HepG2 (cell line): ENCODE data around the gene RABL6. TPM values are rescaled to one million over a fixed set of nuclear protein-coding genes. Genes with fewer than 3 reads are reported as not detected.

Source experiments
- ATAC-seq: fragments of 200-7000 bp; cut with Tn5 transposase; 3 replicates; pipeline ENCODE4 v1.9.1; 2020; ENCODE audit warnings: mild to moderate bottlenecking, moderate library complexity
- BruUV-seq: library from RNA; stranded (reverse); fragments of 400-500 nt; replicated peaks from 2 replicates; lab custom pipeline; 2021; lab: Mats Ljungman, UMichigan
- CTCF ChIA-PET: fragments of 300-600 bp; formaldehyde crosslinking; extraction: SDS; loops from one replicate; lab custom pipeline; 2021; ENCODE audit warnings: low total read pairs, inconsistent platforms, low intra/inter-chr PET ratio; lab: Yijun Ruan, JAX
- POLR2A ChIA-PET: fragments of 350-600 bp; sonication (Branson Sonifier 250); formaldehyde crosslinking; loops from one replicate; lab custom pipeline; 2020; ENCODE audit warnings: antibody characterized with exemption, inconsistent platforms; lab: Yijun Ruan, JAX
- DNase-seq: peaks from one replicate; pipeline ENCODE4 v3.0.0-alpha.2; 2015; ENCODE audit warnings: low spot score
- FAIRE-seq: peaks from 3 replicates; lab custom pipeline; 2011; peaks lifted over from hg19 to GRCh38; lab: Jason Lieb, UNC
- H2AFZ ChIP-seq: one replicate; pipeline ENCODE4 v1.6.1; 2011; ENCODE audit warnings: low read length, inconsistent platforms
- H3K27ac ChIP-seq: fragments of 300-600 bp; 3 replicates; pipeline ENCODE4 v1.8.0; 2011; ENCODE audit warnings: mixed run types, mild to moderate bottlenecking, mixed read lengths, low read length, inconsistent platforms; ENCODE audit not compliant: insufficient read depth; ENCODE audit errors: extremely low read length
- H3K27me3 ChIP-seq, 2 experiments: fragments of 200-600 bp in 1 of 2; 2 replicates in 1 of 2; 3 replicates in 1 of 2; pipeline versions ENCODE4 v1.6.0 to v1.8.0; 2011; ENCODE audit warnings: low read length in 2 of 2, mild to moderate bottlenecking in 2 of 2, moderate library complexity in 2 of 2, inconsistent platforms in 1 of 2; ENCODE audit not compliant: insufficient read depth in 2 of 2, control insufficient read depth in 1 of 2
- H3K36me3 ChIP-seq, 2 experiments: fragments of 200-600 bp in 1 of 2; replicated peaks in 1 of 2; 2 replicates in 1 of 2; 3 replicates in 1 of 2; pipeline versions ENCODE4 v1.5.1 to v1.8.0; 2011; ENCODE audit warnings: low read length in 2 of 2, inconsistent platforms in 1 of 2; ENCODE audit not compliant: insufficient read depth in 2 of 2, control insufficient read depth in 1 of 2
- H3K4me1 ChIP-seq: 2 replicates; pipeline ENCODE4 v1.5.1; 2012; ENCODE audit warnings: low read length, inconsistent platforms; ENCODE audit not compliant: insufficient read depth
- H3K4me2 ChIP-seq: 2 replicates; pipeline ENCODE4 v1.6.0; 2011; ENCODE audit warnings: low read depth, low read length, inconsistent platforms
- H3K4me3 ChIP-seq, 3 experiments: fragments of 200-600 bp in 1 of 3; sonication (generic), shearing (Covaris generic) in 1 of 3; replicated peaks in 1 of 3; 2 replicates each; pipeline ENCODE4 v1.5.1; 2011 to 2016; ENCODE audit warnings: low read length in 3 of 3, inconsistent platforms in 2 of 3, low read depth in 2 of 3, mild to moderate bottlenecking in 2 of 3, control low read depth in 1 of 3, mixed read lengths in 1 of 3; ENCODE audit not compliant: insufficient read depth in 1 of 3
- H3K79me2 ChIP-seq: one replicate; pipeline ENCODE4 v1.6.1; 2011; ENCODE audit warnings: low read length, inconsistent platforms; ENCODE audit not compliant: insufficient read depth
- H3K9ac ChIP-seq: 2 replicates; pipeline ENCODE4 v1.6.0; 2011; ENCODE audit warnings: mild to moderate bottlenecking, low read depth, low read length, inconsistent platforms; ENCODE audit not compliant: insufficient read depth
- H3K9me3 ChIP-seq: 2 replicates; pipeline ENCODE4 v1.5.1; 2012; ENCODE audit warnings: mild to moderate bottlenecking, low read length
- H4K20me1 ChIP-seq: 2 replicates; pipeline ENCODE4 v1.6.0; 2011; ENCODE audit warnings: inconsistent platforms, mild to moderate bottlenecking, low read length, moderate library complexity; ENCODE audit not compliant: insufficient read depth
- MLX ChIP-seq: IDR thresholded peaks from 2 replicates; pipeline ENCODE4 v1.6.1; 2016
- SMAD9 ChIP-seq: sonication (generic); formaldehyde crosslinking; IDR thresholded peaks from 2 replicates; pipeline ENCODE4 v1.5.1; 2020; ENCODE audit warnings: mild to moderate bottlenecking, missing genetic modification reagents
- SMARCE1 ChIP-seq: fragments of 450-650 bp; IDR thresholded peaks from 2 replicates; pipeline ENCODE4 v1.6.1; 2017; ENCODE audit warnings: borderline replicate concordance
- SP2 ChIP-seq: sonication (generic); formaldehyde crosslinking; IDR thresholded peaks from 2 replicates; pipeline ENCODE4 v1.5.1; 2020; ENCODE audit warnings: mild to moderate bottlenecking, missing genetic modification reagents
- STAG1 ChIP-seq: sonication (generic); formaldehyde crosslinking; IDR thresholded peaks from 2 replicates; pipeline ENCODE4 v1.4.0; 2020; ENCODE audit warnings: missing genetic modification reagents
- TOE1 ChIP-seq: sonication (generic); formaldehyde crosslinking; IDR thresholded peaks from 2 replicates; pipeline ENCODE4 v1.4.0; 2020; ENCODE audit warnings: mild to moderate bottlenecking, missing genetic modification reagents
- ZBTB8A ChIP-seq: sonication (generic); formaldehyde crosslinking; IDR thresholded peaks from 2 replicates; pipeline ENCODE4 v1.4.0; 2020; ENCODE audit warnings: mild to moderate bottlenecking, low read depth, missing genetic modification reagents, borderline replicate concordance
- ZMYM2 ChIP-seq: sonication (generic); formaldehyde crosslinking; IDR thresholded peaks from 2 replicates; pipeline ENCODE4 v1.8.0; 2022; ENCODE audit warnings: mild to moderate bottlenecking, missing genetic modification reagents
- ZNF263 ChIP-seq: sonication (generic); formaldehyde crosslinking; IDR thresholded peaks from 2 replicates; pipeline ENCODE4 v1.4.0; 2020; ENCODE audit warnings: missing genetic modification reagents
- ZNF687 ChIP-seq: sonication (generic); formaldehyde crosslinking; IDR thresholded peaks from 2 replicates; pipeline ENCODE4 v1.5.1; 2020; ENCODE audit warnings: mild to moderate bottlenecking, missing genetic modification reagents, moderate library complexity
- ZSCAN20 ChIP-seq: sonication (generic); formaldehyde crosslinking; IDR thresholded peaks from 2 replicates; pipeline ENCODE4 v1.4.0; 2020; ENCODE audit warnings: missing genetic modification reagents, mild to moderate bottlenecking, borderline replicate concordance
- WGBS: methylation state at CpG from one replicate; pipeline ENCODE4 v1.1.6; 2017; ENCODE audit warnings: low lambda C conversion rate; 5-methylcytosine and 5-hydroxymethylcytosine counted together
- in situ Hi-C: cut with HindIII; loops from 2 replicates; pipeline ENCODE4 v1.10.0; 2017; ENCODE audit warnings: low pct_unique_long_range_greater_than_20kb; ENCODE audit not compliant: extremely low pct_ligation_motif_present
- intact Hi-C: fragments of 100-400 bp; cut with micrococcal nuclease; formaldehyde crosslinking; loops from one replicate; pipeline ENCODE4 v1.10.0; 2022; ENCODE audit not compliant: unreplicated experiment
- polyA plus RNA-seq, 8 experiments: library from polyadenylated mRNA; depleted of rRNA in 3 of 8; stranded (reverse) in 7 of 8; unstranded in 1 of 8; fragments of >200 nt; fragmentation: Illumina TruSeq in 4 of 8; extraction: Trizol in 4 of 8; gene quantifications; 2 replicates each; pipeline versions ENCODE4 v1.2.1 to v1.2.3, GENCODE V29; 2011 to 2016; ENCODE audit warnings: low read depth in 4 of 8, missing spikeins in 1 of 8, mixed read lengths in 1 of 8; ENCODE audit not compliant: insufficient read depth in 1 of 8
- total RNA-seq, 5 experiments: library from RNA; depleted of rRNA; stranded (reverse); fragments of >200 nt; fragmentation: Illumina TruSeq; extraction: Trizol; gene quantifications; 2 replicates each; pipeline ENCODE4 v1.2.3, GENCODE V29; 2016; ENCODE audit warnings: low read depth in 1 of 5
- TF ChIP-seq, protein P1 (sequence below): sonication (generic); formaldehyde crosslinking; IDR thresholded peaks from 2 replicates; pipeline ENCODE4 v1.4.0; 2020; ENCODE audit warnings: missing genetic modification reagents
- TF ChIP-seq, protein P2 (sequence below): sonication (generic); formaldehyde crosslinking; IDR thresholded peaks from 2 replicates; pipeline ENCODE4 v1.8.0; 2022; ENCODE audit warnings: mild to moderate bottlenecking, missing genetic modification reagents

Gene RABL6
- total and polyA plus RNA-seq, 2 of the 13 experiments (the other 11 are each of a cell fraction or from before 2014, with no cell fraction given), result 81.5 to 125 TPM

- in situ Hi-C loops (no loop called here), intact Hi-C loops (no loop called here)
- Histone ChIP-seq H3K9ac (peak overlapping the region; percentile 86), H3K4me3 (peak overlapping the region; percentile 61 to 96 (median 88); a peak in 5 of 6 replicates), H3K4me1 (peaks cover 75% of the 10 kb centered on the region), H3K4me2 (peak overlapping the region; percentile 72), H3K9me3 (no peaks in the 10 kb centered on the region), H3K79me2 (peaks cover 59% of the 10 kb centered on the region), H3K27ac (peak overlapping the region; percentile 76), H3K27me3 (no peaks in the 10 kb centered on the region), H4K20me1 (no peaks in the 10 kb centered on the region; the same call in 1 of the 2 replicates), H2AFZ (no peak overlapping the region), H3K36me3 (peaks cover 2 to 5% of the 10 kb centered on the region in 2 experiments; a peak in 3 of 5 replicates)
- POLR2A ChIA-PET, result interaction anchor here (0.6 to 5.0 kb wide), 9 partner anchors 7 to 249 kb away, joined by 3 to 35 read pairs (median 6); partner anchors contain the start of genes CCDC183, TMEM141 and TRAF2
- ATAC-seq, result peak; percentile 17
- BruUV-seq, result no TSS peak
- CTCF ChIA-PET, result no interaction called here
- no peak for DNase-seq
- FAIRE-seq, result no peak
- 11% methylated on average over 12 of the region's 25 CpGs for WGBS
- no peak for TF ChIP-seq STAG1 (CRISPR knock-in tag)
- no peak for TF ChIP-seq TOE1 (CRISPR knock-in tag)
- no peak for TF ChIP-seq SP2 (CRISPR knock-in tag)
- no peak for TF ChIP-seq SMAD9 (CRISPR knock-in tag)
- 0 out of 2 replicates have a peak, but pooled peaks have one; percentile 25 for TF ChIP-seq ZNF263
- no peak for TF ChIP-seq ZMYM2
- no peak for TF ChIP-seq ZBTB8A (CRISPR knock-in tag)
- TF ChIP-seq, protein P1, sequence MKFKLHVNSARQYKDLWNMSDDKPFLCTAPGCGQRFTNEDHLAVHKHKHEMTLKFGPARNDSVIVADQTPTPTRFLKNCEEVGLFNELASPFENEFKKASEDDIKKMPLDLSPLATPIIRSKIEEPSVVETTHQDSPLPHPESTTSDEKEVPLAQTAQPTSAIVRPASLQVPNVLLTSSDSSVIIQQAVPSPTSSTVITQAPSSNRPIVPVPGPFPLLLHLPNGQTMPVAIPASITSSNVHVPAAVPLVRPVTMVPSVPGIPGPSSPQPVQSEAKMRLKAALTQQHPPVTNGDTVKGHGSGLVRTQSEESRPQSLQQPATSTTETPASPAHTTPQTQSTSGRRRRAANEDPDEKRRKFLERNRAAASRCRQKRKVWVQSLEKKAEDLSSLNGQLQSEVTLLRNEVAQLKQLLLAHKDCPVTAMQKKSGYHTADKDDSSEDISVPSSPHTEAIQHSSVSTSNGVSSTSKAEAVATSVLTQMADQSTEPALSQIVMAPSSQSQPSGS (CRISPR knock-in tag), result no peak
- no peak for TF ChIP-seq ZSCAN20 (CRISPR knock-in tag)
- peak; percentile 7; the same call in 1 of the 2 replicates for TF ChIP-seq MLX (CRISPR knock-in tag)
- peak; percentile 10; the same call in 1 of the 2 replicates for TF ChIP-seq ZNF687 (CRISPR knock-in tag)
- TF ChIP-seq SMARCE1, result no peak
- TF ChIP-seq, protein P2, sequence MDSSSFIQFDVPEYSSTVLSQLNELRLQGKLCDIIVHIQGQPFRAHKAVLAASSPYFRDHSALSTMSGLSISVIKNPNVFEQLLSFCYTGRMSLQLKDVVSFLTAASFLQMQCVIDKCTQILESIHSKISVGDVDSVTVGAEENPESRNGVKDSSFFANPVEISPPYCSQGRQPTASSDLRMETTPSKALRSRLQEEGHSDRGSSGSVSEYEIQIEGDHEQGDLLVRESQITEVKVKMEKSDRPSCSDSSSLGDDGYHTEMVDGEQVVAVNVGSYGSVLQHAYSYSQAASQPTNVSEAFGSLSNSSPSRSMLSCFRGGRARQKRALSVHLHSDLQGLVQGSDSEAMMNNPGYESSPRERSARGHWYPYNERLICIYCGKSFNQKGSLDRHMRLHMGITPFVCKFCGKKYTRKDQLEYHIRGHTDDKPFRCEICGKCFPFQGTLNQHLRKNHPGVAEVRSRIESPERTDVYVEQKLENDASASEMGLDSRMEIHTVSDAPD (CRISPR knock-in tag), result no peak
Measured at GRCh38 chr9:136806631-136807201, 1.0 kb upstream of the RABL6 start.
